GM23248 (cell line): ENCODE results near the gene GRPEL1. TPM values are rescaled to one million over a fixed set of nuclear protein-coding genes. Genes with fewer than 3 reads are reported as not detected.

Experiments used
- DNase-seq: peaks from one replicate; pipeline ENCODE4 v3.0.0-alpha.2; 2015
- H2AFZ ChIP-seq: fragments of 200-600 bp; sonication (generic); 2 replicates; pipeline ENCODE4 v1.6.1; 2016; ENCODE audit warnings: antibody characterized with exemption
- H3F3A ChIP-seq: fragments of 200-600 bp; sonication (generic); 2 replicates; pipeline ENCODE4 v1.6.1; 2016; ENCODE audit warnings: mild to moderate bottlenecking, antibody characterized with exemption, mixed run types; ENCODE audit not compliant: insufficient read depth
- H3K27ac ChIP-seq: fragments of 200-600 bp; sonication (generic); 2 replicates; pipeline ENCODE4 v1.5.1; 2016; ENCODE audit warnings: mild to moderate bottlenecking
- H3K27me3 ChIP-seq: fragments of 200-600 bp; sonication (generic); replicated peaks from 2 replicates; pipeline ENCODE4 v1.6.1; 2016; ENCODE audit warnings: mild to moderate bottlenecking; ENCODE audit not compliant: insufficient read depth
- H3K36me3 ChIP-seq: fragments of 200-600 bp; sonication (generic); 2 replicates; pipeline ENCODE4 v1.6.1; 2016; ENCODE audit warnings: low read depth, mild to moderate bottlenecking
- H3K4me1 ChIP-seq: fragments of 200-600 bp; sonication (generic); 2 replicates; pipeline ENCODE4 v1.6.1; 2016; ENCODE audit warnings: mild to moderate bottlenecking; ENCODE audit not compliant: insufficient read depth
- H3K4me2 ChIP-seq: fragments of 200-600 bp; sonication (generic); one replicate; pipeline ENCODE4 v1.6.1; 2016; ENCODE audit warnings: mild to moderate bottlenecking; ENCODE audit not compliant: unreplicated experiment
- H3K4me3 ChIP-seq: fragments of 200-600 bp; sonication (generic); 2 replicates; pipeline ENCODE4 v1.5.1; 2016; ENCODE audit warnings: mild to moderate bottlenecking
- H3K79me2 ChIP-seq: fragments of 200-600 bp; sonication (generic); 2 replicates; pipeline ENCODE4 v1.6.1; 2016; ENCODE audit warnings: mild to moderate bottlenecking; ENCODE audit not compliant: insufficient read depth
- H3K9ac ChIP-seq: fragments of 200-600 bp; sonication (generic); 2 replicates; pipeline ENCODE4 v1.6.1; 2016; ENCODE audit warnings: mild to moderate bottlenecking
- H3K9me2 ChIP-seq: fragments of 200-600 bp; sonication (generic); 2 replicates; pipeline ENCODE4 v1.6.1; 2016; ENCODE audit warnings: mixed run types, mild to moderate bottlenecking, moderate library complexity; ENCODE audit not compliant: insufficient read depth
- H3K9me3 ChIP-seq: fragments of 200-600 bp; sonication (generic); one replicate; pipeline ENCODE4 v1.6.1; 2017; ENCODE audit warnings: low read depth
- H4K20me1 ChIP-seq: fragments of 200-600 bp; sonication (generic); 2 replicates; pipeline ENCODE4 v1.6.0; 2016; ENCODE audit not compliant: insufficient read depth
- EZH2 ChIP-seq: fragments of 200-600 bp; sonication (generic); IDR thresholded peaks from 2 replicates; pipeline ENCODE4 v1.6.1; 2018; ENCODE audit warnings: antibody characterized with exemption, mild to moderate bottlenecking; ENCODE audit not compliant: insufficient read depth, poor library complexity, severe bottlenecking
- EZH2phosphoT487 ChIP-seq: fragments of 200-600 bp; sonication (generic); IDR thresholded peaks from 2 replicates; pipeline ENCODE4 v1.6.1; 2018; ENCODE audit warnings: antibody characterized with exemption, moderate library complexity, mild to moderate bottlenecking, low read depth; ENCODE audit not compliant: insufficient read depth
- WGBS, 2 experiments: methylation state at CpG; one replicate each; pipeline ENCODE4 v1.1.6; 2015 to 2017; ENCODE audit warnings: low lambda C conversion rate in 2 of 2, low coverage in 1 of 2; ENCODE audit errors: missing lambda C conversion rate in 2 of 2; 5-methylcytosine and 5-hydroxymethylcytosine counted together
- in situ Hi-C: fragments of 300-500 bp; cut with MboI; formaldehyde crosslinking; loops from 2 replicates; pipeline ENCODE4 v1.15.0; 2020
- polyA plus RNA-seq: library from polyadenylated mRNA; unstranded; fragments of >200 nt; fragmentation: Nextera tagmentation; extraction: Ambion mirVana; gene quantifications from 2 replicates; pipeline ENCODE4 v1.2.1, GENCODE V29; 2016
- total RNA-seq: library from RNA; depleted of rRNA; stranded (reverse); fragments of >200 nt; shearing (Covaris generic); gene quantifications from 2 replicates; pipeline ENCODE4 v1.2.3, GENCODE V29; 2014

GRPEL1 gene
- total and polyA plus RNA-seq, 2 experiments from 2014 or later = 41.8 to 85.5 TPM

DNA sequence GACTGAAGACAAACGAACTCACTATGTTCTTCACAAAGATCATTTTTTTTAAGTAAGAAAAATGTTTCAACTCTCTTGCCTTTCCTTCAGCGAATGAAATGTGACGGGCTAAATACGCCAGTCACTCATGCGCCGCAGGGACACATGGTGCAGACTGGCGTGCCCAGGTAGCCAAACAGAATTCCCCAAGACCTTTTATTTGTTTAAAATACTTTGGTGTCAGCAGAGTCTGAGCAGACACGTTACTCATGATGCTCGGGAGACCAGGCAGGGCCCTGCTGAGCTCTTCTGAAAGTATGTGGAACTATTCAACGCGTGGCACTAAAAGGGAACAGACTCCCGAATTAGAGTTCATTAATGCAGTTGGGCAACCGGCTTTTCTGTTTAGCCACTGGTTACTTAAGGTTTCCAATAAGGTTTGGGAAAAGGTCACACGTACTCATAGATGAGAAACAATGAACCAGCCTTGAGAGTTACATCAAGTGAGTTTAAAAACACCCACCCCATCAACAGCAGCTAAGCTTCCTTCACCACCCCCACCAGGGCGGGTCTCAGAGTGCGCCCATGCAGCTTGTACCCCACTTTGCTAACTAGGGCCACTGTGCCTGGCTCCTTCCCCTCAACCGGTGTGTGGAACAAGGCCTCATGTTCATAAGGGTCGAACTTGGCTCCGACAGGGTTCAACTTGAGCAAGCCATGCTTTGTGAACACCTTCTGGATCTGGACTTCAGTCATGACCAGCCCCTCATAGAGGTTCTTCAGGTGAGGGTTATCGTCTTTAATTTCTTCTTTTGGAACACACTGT, 7.3 kb downstream of the GRPEL1 start:
- WGBS, 2 experiments = 90 to 94% methylated on average over 20 of the region's 20 CpGs
- no peak overlapping the region for H2AFZ ChIP-seq
- H3K27ac ChIP-seq = no peak overlapping the region
- H3F3A ChIP-seq = peaks cover 40% of the 10 kb centered on the region
- peaks cover 84% of the 10 kb centered on the region for H3K79me2 ChIP-seq
- no peaks in the 10 kb centered on the region for H3K27me3 ChIP-seq
- H4K20me1 ChIP-seq = no peaks in the 10 kb centered on the region
- no peak overlapping the region for H3K4me2 ChIP-seq
- H3K4me3 ChIP-seq = no peak overlapping the region
- no peak for DNase-seq
- no peak overlapping the region for H3K9ac ChIP-seq
- no peaks in the 10 kb centered on the region for H3K4me1 ChIP-seq
- H3K36me3 ChIP-seq = peaks cover 44% of the 10 kb centered on the region
- H3K9me3 ChIP-seq = no peaks in the 10 kb centered on the region
- no peaks in the 10 kb centered on the region for H3K9me2 ChIP-seq
- in situ Hi-C loops = no loop called here
- TF ChIP-seq EZH2phosphoT487 (no peak), EZH2 (no peak)

DNA sequence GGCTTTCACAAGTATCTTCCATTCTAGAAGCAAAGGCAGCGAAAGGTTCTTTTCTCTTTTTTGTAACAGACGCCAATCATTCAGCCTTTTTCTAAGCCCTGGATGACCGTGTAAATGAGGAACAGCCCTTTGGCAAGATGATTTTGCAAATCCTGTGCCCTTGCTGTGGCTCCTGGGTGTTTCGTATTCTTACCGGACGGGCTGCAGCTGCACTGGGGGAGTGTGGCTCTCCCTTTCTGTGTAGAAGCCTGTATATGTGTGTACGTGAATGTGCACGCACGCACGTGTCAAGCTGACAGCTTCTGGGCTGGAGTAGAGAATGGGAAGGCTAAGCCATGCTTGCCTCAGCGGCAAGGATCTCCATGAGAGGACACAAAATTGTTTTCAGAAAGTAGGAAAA, 8.2 kb downstream of the GRPEL1 start:
- H3K4me1 ChIP-seq = no peaks in the 10 kb centered on the region
- no peaks in the 10 kb centered on the region for H3K9me3 ChIP-seq
- no peaks in the 10 kb centered on the region for H3K27me3 ChIP-seq
- no peak overlapping the region for H3K4me2 ChIP-seq
- H2AFZ ChIP-seq = no peak overlapping the region
- no peak overlapping the region for H3K27ac ChIP-seq
- no peaks in the 10 kb centered on the region for H3K9me2 ChIP-seq
- H3F3A ChIP-seq = peaks cover 40% of the 10 kb centered on the region
- no peak overlapping the region for H3K4me3 ChIP-seq
- no peaks in the 10 kb centered on the region for H4K20me1 ChIP-seq
- peaks cover 45% of the 10 kb centered on the region for H3K36me3 ChIP-seq
- in situ Hi-C loops = no loop called here
- WGBS, 2 experiments = 90 to 92% methylated on average over 11 of the region's 11 CpGs
- H3K9ac ChIP-seq = no peak overlapping the region
- peaks cover 84% of the 10 kb centered on the region for H3K79me2 ChIP-seq
- DNase-seq = no peak
- TF ChIP-seq EZH2 (no peak), EZH2phosphoT487 (no peak)

DNA sequence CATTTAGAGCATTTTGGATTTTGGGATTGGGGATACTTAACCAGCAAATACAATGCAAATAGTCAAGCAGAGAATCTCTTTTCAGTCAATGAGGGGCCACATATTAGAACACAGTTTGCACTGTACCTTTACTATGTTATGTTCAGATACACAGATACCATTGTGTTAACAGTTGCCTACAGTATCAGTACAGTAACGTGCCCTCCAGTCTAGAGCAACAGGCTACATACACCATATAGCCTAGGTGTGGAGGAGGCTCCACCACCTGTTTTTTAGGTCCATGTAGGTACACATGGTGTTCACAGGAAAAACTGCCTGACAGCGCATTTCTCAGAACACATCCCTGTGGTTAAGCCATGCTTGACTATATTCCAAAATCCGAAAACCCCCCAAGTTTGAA, 9.1 kb downstream of the GRPEL1 start:
- Histone ChIP-seq H3K27me3 (no peaks in the 10 kb centered on the region), H4K20me1 (no peaks in the 10 kb centered on the region), H3K4me3 (no peak overlapping the region), H3K9me3 (no peaks in the 10 kb centered on the region), H3K79me2 (peaks cover 84% of the 10 kb centered on the region), H3K4me2 (no peak overlapping the region), H3K4me1 (no peaks in the 10 kb centered on the region), H3K27ac (no peak overlapping the region), H3K9ac (no peak overlapping the region), H3K36me3 (peaks cover 53% of the 10 kb centered on the region), H2AFZ (no peak overlapping the region), H3K9me2 (no peaks in the 10 kb centered on the region), H3F3A (peaks cover 40% of the 10 kb centered on the region)
- 95 to 98% methylated on average over 3 of the region's 3 CpGs for WGBS, 2 experiments
- in situ Hi-C loops = no loop called here
- DNase-seq = no peak
- TF ChIP-seq EZH2 (no peak), EZH2phosphoT487 (no peak)

DNA sequence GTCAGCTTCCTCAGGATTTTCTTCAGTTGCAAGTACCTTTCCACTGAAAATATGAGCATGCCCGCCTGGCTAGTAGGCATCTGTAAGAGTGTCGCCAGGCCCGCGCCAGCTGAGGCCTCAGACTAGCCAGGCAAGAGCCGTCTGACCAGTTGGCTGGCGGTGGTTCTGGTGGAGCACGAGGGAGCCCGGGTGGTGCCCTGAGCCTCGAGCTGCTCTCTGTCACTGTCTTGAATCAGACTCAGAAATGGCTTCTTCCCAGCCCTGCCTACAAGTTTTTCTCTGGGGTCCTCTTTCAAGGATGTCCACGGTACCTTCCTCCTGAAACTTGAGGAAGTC, 11.9 kb downstream of the GRPEL1 start:
- Histone ChIP-seq H3K9me3 (no peaks in the 10 kb centered on the region), H3K27me3 (no peaks in the 10 kb centered on the region), H3K79me2 (peaks cover 93% of the 10 kb centered on the region), H2AFZ (no peak overlapping the region), H3K27ac (no peak overlapping the region), H4K20me1 (no peaks in the 10 kb centered on the region), H3K36me3 (peaks cover 30% of the 10 kb centered on the region), H3K4me3 (no peak overlapping the region), H3K4me1 (peaks cover 10% of the 10 kb centered on the region), H3K9ac (no peak overlapping the region), H3K4me2 (no peak overlapping the region), H3K9me2 (no peaks in the 10 kb centered on the region), H3F3A (peaks cover 29% of the 10 kb centered on the region)
- in situ Hi-C loops = no loop called here
- WGBS, 2 experiments = 93 to 96% methylated on average over 9 to 10 of the region's 10 CpGs
- no peak for TF ChIP-seq EZH2phosphoT487
- TF ChIP-seq EZH2 = no peak
- no peak for DNase-seq
